Globus pallidus (tissue), 1 donor: Measurements from ENCODE around the gene ZDHHC18.
A peak's percentile ranks its signal among the peaks of the same experiment; 100 is the strongest.

Experiments
- DNase-seq: peaks from one replicate; pipeline ENCODE4 v3.0.0-alpha.2; 2015; ENCODE audit warnings: low spot score

The ZDHHC18 gene, protein sequence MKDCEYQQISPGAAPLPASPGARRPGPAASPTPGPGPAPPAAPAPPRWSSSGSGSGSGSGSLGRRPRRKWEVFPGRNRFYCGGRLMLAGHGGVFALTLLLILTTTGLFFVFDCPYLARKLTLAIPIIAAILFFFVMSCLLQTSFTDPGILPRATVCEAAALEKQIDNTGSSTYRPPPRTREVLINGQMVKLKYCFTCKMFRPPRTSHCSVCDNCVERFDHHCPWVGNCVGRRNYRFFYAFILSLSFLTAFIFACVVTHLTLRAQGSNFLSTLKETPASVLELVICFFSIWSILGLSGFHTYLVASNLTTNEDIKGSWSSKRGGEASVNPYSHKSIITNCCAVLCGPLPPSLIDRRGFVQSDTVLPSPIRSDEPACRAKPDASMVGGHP

GRCh38 chr1:26826261-26827105 is at the start of gene ZDHHC18:
Gene ZDHHC18, plus strand, starts transcription at chr1:26826688. Its CDS starts 117 bp downstream, at chr1:26826805.
- peak; percentile 56 for DNase-seq

DNA sequence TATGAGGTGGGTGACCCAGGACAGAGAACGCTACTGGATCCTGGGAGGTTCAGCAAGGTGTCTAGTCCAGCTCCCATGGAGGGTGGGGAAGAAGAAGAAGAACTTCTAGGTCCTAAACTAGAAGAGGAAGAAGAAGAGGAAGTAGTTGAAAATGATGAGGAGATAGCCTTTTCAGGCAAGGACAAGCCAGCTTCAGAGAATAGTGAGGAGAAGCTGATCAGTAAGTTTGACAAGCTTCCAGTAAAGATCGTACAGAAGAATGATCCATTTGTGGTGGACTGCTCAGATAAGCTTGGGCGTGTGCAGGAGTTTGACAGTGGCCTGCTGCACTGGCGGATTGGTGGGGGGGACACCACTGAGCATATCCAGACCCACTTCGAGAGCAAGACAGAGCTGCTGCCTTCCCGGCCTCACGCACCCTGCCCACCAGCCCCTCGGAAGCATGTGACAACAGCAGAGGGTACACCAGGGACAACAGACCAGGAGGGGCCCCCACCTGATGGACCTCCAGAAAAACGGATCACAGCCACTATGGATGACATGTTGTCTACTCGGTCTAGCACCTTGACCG is 47.3 kb upstream of the ZDHHC18 start:
- no peak for DNase-seq

DNA sequence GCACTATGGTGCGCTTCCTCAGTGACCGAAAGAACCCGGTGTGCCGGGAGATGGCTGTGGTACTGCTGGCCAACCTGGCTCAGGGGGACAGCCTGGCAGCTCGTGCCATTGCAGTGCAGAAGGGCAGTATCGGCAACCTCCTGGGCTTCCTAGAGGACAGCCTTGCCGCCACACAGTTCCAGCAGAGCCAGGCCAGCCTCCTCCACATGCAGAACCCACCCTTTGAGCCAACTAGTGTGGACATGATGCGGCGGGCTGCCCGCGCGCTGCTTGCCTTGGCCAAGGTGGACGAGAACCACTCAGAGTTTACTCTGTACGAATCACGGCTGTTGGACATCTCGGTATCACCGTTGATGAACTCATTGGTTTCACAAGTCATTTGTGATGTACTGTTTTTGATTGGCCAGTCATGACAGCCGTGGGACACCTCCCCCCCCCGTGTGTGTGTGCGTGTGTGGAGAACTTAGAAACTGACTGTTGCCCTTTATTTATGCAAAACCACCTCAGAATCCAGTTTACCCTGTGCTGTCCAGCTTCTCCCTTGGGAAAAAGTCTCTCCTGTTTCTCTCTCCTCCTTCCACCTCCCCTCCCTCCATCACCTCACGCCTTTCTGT is 46.0 kb upstream of the ZDHHC18 start:
- DNase-seq = no peak

GRCh38 chr1:26781206-26781825 is 45.2 kb upstream of the ZDHHC18 start:
- no peak for DNase-seq

- DNase-seq = no peak
These were observed 43.8 kb upstream of the ZDHHC18 start for GRCh38 chr1:26782521-26783212.

- no peak for DNase-seq
These were observed 42.9 kb upstream of the ZDHHC18 start for GRCh38 chr1:26783646-26784022.

- peak; percentile 80 for DNase-seq
These were observed 42.2 kb upstream of the ZDHHC18 start for GRCh38 chr1:26784023-26784871.

GRCh38 chr1:26784886-26785285 is 41.6 kb upstream of the ZDHHC18 start:
- no peak for DNase-seq

DNA sequence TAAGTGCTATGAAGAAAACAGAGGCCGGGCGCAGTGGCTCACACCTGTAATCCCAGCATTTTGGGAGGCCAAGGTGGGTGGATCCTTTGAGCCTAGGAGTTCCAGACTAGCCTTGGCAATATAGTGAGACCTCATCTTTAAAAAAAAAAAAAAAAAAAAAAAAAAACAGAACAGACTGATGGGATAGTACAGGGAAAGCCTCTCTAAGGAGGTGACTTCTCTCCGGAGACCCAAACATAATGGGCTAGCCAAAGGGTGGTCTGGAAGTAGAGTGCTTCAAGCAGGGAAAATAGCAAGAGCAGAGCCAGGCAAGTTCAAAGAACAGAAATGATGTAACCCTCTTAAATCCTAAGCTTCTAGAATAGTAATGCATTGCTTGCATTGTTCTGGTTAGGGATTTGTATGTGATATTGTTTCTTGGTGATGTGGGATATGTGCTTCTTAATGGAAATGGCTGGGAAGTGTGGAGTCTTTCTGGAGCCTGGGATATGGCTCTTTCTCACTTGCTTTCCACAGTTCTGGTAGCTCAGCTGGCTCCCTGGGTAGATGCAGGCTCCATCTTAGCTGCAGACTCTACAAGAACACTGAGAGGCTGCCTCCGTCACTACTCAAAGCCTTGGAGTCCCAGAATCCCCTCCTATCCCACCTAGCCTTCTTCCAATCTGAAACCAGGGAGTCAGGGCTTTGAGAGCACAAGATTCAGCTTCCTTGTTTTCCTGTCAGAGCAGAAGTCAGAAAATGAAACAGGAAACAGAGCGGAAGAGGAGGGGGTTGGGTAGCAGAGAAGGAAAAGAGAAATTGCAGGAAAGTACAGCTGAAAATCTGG is 40.7 kb upstream of the ZDHHC18 start:
- DNase-seq = peak; percentile 66

- DNase-seq = peak; percentile 68
These were observed 39.8 kb upstream of the ZDHHC18 start for GRCh38 chr1:26786437-26787380.

DNA sequence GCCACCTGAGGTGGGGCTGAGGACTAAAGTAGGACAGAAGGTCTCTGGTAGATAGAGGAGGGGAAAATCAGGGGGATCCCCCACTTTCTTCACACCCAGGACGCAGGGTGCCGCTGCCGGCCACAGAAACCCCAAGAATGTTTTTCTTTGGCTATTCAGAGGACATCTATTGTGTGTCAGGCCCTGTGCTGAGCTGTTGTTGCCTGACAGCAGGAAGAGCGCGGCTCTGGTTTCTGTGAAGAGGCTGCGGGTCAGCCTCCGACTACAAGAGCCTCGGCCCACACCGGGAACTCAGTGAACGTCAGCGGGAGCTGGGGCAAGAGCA is 39.1 kb upstream of the ZDHHC18 start:
- no peak for DNase-seq

GRCh38 chr1:26787706-26788514 is 38.6 kb upstream of the ZDHHC18 start, which contains the start of gene PIGV:
Gene PIGV, plus strand, starts transcription at chr1:26787950. Its CDS starts 2,866 bp downstream, at chr1:26790816.
- DNase-seq = peak; percentile 88

DNA sequence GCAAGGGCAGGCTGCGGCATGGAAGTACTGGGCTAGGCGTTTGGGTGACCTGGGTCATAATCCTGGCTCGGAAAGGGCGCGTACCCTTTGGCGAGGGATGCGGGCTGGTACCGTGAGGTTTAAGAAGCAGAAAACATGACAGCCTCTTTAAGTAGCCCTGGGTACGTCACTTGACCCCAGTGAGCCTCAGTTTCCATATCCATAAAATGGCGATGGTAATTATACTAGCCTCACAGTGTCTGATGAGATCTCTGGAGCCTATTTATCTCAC is 38.0 kb upstream of the ZDHHC18 start:
- DNase-seq = no peak

GRCh38 chr1:26788836-26789611 is 37.5 kb upstream of the ZDHHC18 start:
- peak; percentile 90 for DNase-seq

- no peak for DNase-seq
These were observed 36.9 kb upstream of the ZDHHC18 start for GRCh38 chr1:26789612-26789865.

DNA sequence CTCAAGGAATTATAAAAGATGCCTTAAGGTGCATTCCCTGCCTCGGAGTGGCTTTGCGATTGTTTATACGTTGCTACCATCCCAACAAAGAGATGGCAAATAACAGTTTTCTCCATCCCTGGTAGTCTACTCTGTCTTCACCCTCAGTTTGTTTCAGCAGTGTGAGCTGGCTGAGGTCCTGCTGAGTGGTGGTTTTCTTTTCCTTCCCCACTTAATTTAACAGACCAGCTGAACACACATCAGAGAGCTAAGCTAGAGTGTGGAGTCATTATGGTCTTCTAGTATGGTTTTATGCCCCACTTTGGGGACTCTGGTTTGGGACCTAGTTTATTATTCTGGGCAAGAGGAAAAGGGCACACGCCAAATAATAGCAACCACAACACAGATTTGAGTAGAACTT is 36.6 kb upstream of the ZDHHC18 start:
- DNase-seq = no peak

DNA sequence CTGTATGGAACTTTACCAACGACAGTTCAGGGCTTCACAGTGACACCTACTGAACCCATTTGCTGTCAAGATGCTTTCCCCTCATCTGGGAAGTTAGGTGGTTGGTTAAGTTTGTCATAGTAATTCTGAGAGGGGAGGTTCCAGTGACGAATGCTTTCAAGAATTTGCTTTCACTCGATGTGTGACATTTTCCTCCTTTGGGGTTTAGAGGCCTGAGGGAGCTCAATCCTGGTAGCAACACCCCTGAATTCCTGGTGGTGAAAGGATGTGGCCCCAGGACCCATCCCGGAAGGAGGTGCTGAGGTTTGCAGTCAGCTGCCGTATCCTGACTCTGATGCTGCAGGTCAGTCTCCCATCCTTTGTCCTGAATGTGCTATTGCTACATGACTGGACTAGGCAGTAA is 35.9 kb upstream of the ZDHHC18 start:
- DNase-seq = no peak
